Fibroblast of skin of right biceps (primary cell): Measurements from ENCODE around the gene TTC21A.

ENCODE experiments used
- DNase-seq: peaks from one replicate; pipeline ENCODE4 v3.0.0-alpha.2; 2013

The TTC21A gene

GRCh38 chr3:39139442-39139841 lies 32.0 kb downstream of the TTC21A start:
- no peak for DNase-seq

GRCh38 chr3:39140341-39140971 lies 33.0 kb downstream of the TTC21A start:
- no peak for DNase-seq

GRCh38 chr3:39141171-39141995 lies 33.9 kb downstream of the TTC21A start:
- peak; percentile 51 for DNase-seq

GRCh38 chr3:39142067-39142466 lies 34.6 kb downstream of the TTC21A start:
- no peak for DNase-seq

- DNase-seq: no peak
Measured at GRCh38 chr3:39143051-39143885, 35.8 kb downstream of the TTC21A start.

GRCh38 chr3:39144095-39144747 lies 36.7 kb downstream of the TTC21A start:
- no peak for DNase-seq

GRCh38 chr3:39144748-39145380 lies 37.4 kb downstream of the TTC21A start:
- DNase-seq: no peak

- DNase-seq: no peak
Measured at GRCh38 chr3:39146083-39146501, 38.6 kb downstream of the TTC21A start.

GRCh38 chr3:39146611-39147591 lies 39.4 kb downstream of the TTC21A start:
- peak; percentile 99 for DNase-seq

GRCh38 chr3:39147711-39148434 lies 40.4 kb downstream of the TTC21A start:
- DNase-seq: peak; percentile 73

- DNase-seq: peak; percentile 48
Measured at GRCh38 chr3:39148435-39149058, 41.1 kb downstream of the TTC21A start.

GRCh38 chr3:39149059-39149455 lies 41.6 kb downstream of the TTC21A start:
- no peak for DNase-seq

- DNase-seq: no peak
Measured at GRCh38 chr3:39149498-39150147, 42.1 kb downstream of the TTC21A start.

- DNase-seq: no peak
Measured at GRCh38 chr3:39150148-39150802, 42.8 kb downstream of the TTC21A start.

- peak; percentile 100 for DNase-seq
Measured at GRCh38 chr3:39150803-39151631, 43.5 kb downstream of the TTC21A start.

- no peak for DNase-seq
Measured at GRCh38 chr3:39153977-39154279, 46.4 kb downstream of the TTC21A start.

GRCh38 chr3:39154280-39155021 lies 47.0 kb downstream of the TTC21A start:
- DNase-seq: peak; percentile 53
